GM12878 (cell line): ENCODE measurements around the gene TDRD5. TPM values are rescaled to one million over a fixed set of nuclear protein-coding genes. Genes with fewer than 3 reads are reported as not detected.

Source experiments
- ATAC-seq: fragments of 200-7000 bp; cut with Tn5 transposase; 3 replicates; pipeline ENCODE4 v1.9.1; 2020; ENCODE audit warnings: mild to moderate bottlenecking, moderate library complexity
- BruUV-seq: library from RNA; stranded (reverse); fragments of 400-500 nt; replicated peaks from 2 replicates; lab custom pipeline; 2021; lab: Mats Ljungman, UMichigan
- CTCF ChIA-PET: fragments of 300-600 bp; sonication (Branson Sonifier 250); formaldehyde crosslinking; extraction: SDS; loops from one replicate; lab custom pipeline; 2021; ENCODE audit warnings: inconsistent platforms; lab: Yijun Ruan, JAX
- POLR2A ChIA-PET: fragments of 350-600 bp; formaldehyde crosslinking; extraction: SDS; loops from one replicate; lab custom pipeline; 2021; ENCODE audit warnings: inconsistent platforms; lab: Charles Lee
- RAD21 ChIA-PET: fragments of 300-600 bp; sonication (Branson Sonifier 250); formaldehyde crosslinking; loops from one replicate; lab custom pipeline; 2023; ENCODE audit warnings: antibody characterized with exemption; ENCODE audit not compliant: unreplicated experiment; lab: Charles Lee
- SMC1A ChIA-PET: fragments of 300-600 bp; sonication (Branson Sonifier 250); formaldehyde crosslinking; loops from one replicate; lab custom pipeline; 2023; ENCODE audit not compliant: unreplicated experiment, uncharacterized antibody; lab: Charles Lee
- DNase-seq: peaks from one replicate; pipeline ENCODE4 v3.0.0-alpha.2; 2011; ENCODE audit warnings: low read depth, low spot score
- FAIRE-seq: peaks from 3 replicates; lab custom pipeline; 2011; peaks lifted over from hg19 to GRCh38; lab: Jason Lieb, UNC
- H2AFZ ChIP-seq: 2 replicates; pipeline ENCODE4 v1.6.0; 2011; ENCODE audit warnings: low read depth, low read length, control low read depth; ENCODE audit not compliant: control insufficient read depth
- H3K27ac ChIP-seq: 2 replicates; pipeline ENCODE4 v1.5.1; 2011; ENCODE audit warnings: control low read depth; ENCODE audit not compliant: control insufficient read depth, insufficient read depth
- H3K27me3 ChIP-seq, 2 experiments: replicated peaks in 1 of 2; 2 replicates each; pipeline versions ENCODE4 v1.6.0 to v1.6.1; 2011; ENCODE audit warnings: low read length in 1 of 2; ENCODE audit not compliant: control insufficient read depth in 2 of 2, insufficient read depth in 2 of 2
- H3K36me3 ChIP-seq, 2 experiments: 2 replicates each; pipeline ENCODE4 v1.5.1; 2011; ENCODE audit warnings: low read length in 1 of 2; ENCODE audit not compliant: control insufficient read depth in 2 of 2, insufficient read depth in 2 of 2
- H3K4me1 ChIP-seq: 2 replicates; pipeline ENCODE4 v1.6.1; 2011; ENCODE audit warnings: mild to moderate bottlenecking, low read length, moderate library complexity, mixed read lengths; ENCODE audit not compliant: control insufficient read depth, insufficient read depth
- H3K4me2 ChIP-seq: 2 replicates; pipeline ENCODE4 v1.6.0; 2011; ENCODE audit warnings: control low read depth; ENCODE audit not compliant: control insufficient read depth, insufficient read depth
- H3K4me3 ChIP-seq: fragments of 200-600 bp; sonication (generic); 2 replicates; pipeline ENCODE4 v1.5.1; 2016
- H3K79me2 ChIP-seq: 2 replicates; pipeline ENCODE4 v1.6.0; 2011; ENCODE audit warnings: low read length; ENCODE audit not compliant: control insufficient read depth, insufficient read depth
- H3K9ac ChIP-seq: 2 replicates; pipeline ENCODE4 v1.8.0; 2011; ENCODE audit warnings: low read length, control low read depth, mixed read lengths; ENCODE audit not compliant: control insufficient read depth, insufficient read depth
- H3K9me3 ChIP-seq: replicated peaks from 3 replicates; pipeline ENCODE4 v1.5.1; 2011; ENCODE audit warnings: mild to moderate bottlenecking, low read length; ENCODE audit not compliant: control insufficient read depth, insufficient read depth
- H4K20me1 ChIP-seq: 2 replicates; pipeline ENCODE4 v1.6.0; 2011; ENCODE audit not compliant: control insufficient read depth, insufficient read depth
- CBX5 ChIP-seq: sonication (generic); IDR thresholded peaks from 2 replicates; pipeline ENCODE4 v1.6.1; 2016; ENCODE audit warnings: low read depth, moderate library complexity, mild to moderate bottlenecking, inconsistent platforms
- E2F8 ChIP-seq: fragments of 450-650 bp; IDR thresholded peaks from 2 replicates; pipeline ENCODE4 v1.6.1; 2018; ENCODE audit warnings: mild to moderate bottlenecking, low read depth, moderate library complexity; ENCODE audit not compliant: partially characterized antibody
- JUND ChIP-seq: IDR thresholded peaks from 2 replicates; pipeline ENCODE4 v1.6.1; 2012; ENCODE audit warnings: low read depth, mild to moderate bottlenecking, low read length, improper control_type of control experiment, moderate library complexity
- MTA2 ChIP-seq: fragments of 450-650 bp; IDR thresholded peaks from 2 replicates; pipeline ENCODE4 v1.6.1; 2016; ENCODE audit warnings: low read depth, mild to moderate bottlenecking, moderate library complexity
- RUNX3 ChIP-seq: IDR thresholded peaks from 2 replicates; pipeline ENCODE4 v1.6.1; 2012; ENCODE audit warnings: low read length, inconsistent platforms
- SREBF1 ChIP-seq: IDR thresholded peaks from 2 replicates; pipeline ENCODE4 v1.6.1; 2012; ENCODE audit warnings: mild to moderate bottlenecking, low read length
- ZNF24 ChIP-seq: fragments of 450-650 bp; IDR thresholded peaks from 2 replicates; pipeline ENCODE4 v1.6.1; 2017; ENCODE audit warnings: antibody characterized with exemption, mild to moderate bottlenecking
- WGBS: methylation state at CpG from one replicate; pipeline ENCODE4 v1.1.6; 2016; ENCODE audit warnings: low lambda C conversion rate; ENCODE audit not compliant: insufficient replicate concordance, insufficient coverage; ENCODE audit errors: missing lambda C conversion rate; 5-methylcytosine and 5-hydroxymethylcytosine counted together
- in situ Hi-C: fragments of 300-500 bp; cut with MboI; formaldehyde crosslinking; loops from 9 replicates; pipeline ENCODE4 v1.14.3; 2018; ENCODE audit warnings: mixed read lengths
- intact Hi-C: fragments of 100-400 bp; cut with micrococcal nuclease; formaldehyde crosslinking; loops from one replicate; pipeline ENCODE4 v1.14.2; 2022; ENCODE audit not compliant: unreplicated experiment
- polyA plus RNA-seq, 11 experiments: library from polyadenylated mRNA; depleted of rRNA in 4 of 11; unstranded in 6 of 11; stranded (reverse) in 5 of 11; fragments of >200 nt; fragmentation: Nextera tagmentation in 4 of 11; fragmentation: Illumina TruSeq in 1 of 11; extraction: Ambion mirVana in 4 of 11; extraction: Trizol in 1 of 11; gene quantifications; 1 replicate in 1 of 11; 2 replicates in 10 of 11; pipeline versions ENCODE4 v1.2.1 to v1.2.3, GENCODE V29; 2011 to 2016; ENCODE audit warnings: inconsistent platforms in 2 of 11, missing spikeins in 2 of 11, low read depth in 1 of 11
- total RNA-seq, 4 experiments: library from RNA; depleted of rRNA in 3 of 4; stranded (reverse); fragments of >200 nt in 3 of 4; fragmentation: Illumina TruSeq in 1 of 4; extraction: Trizol in 1 of 4; gene quantifications; 2 replicates each; pipeline versions ENCODE4 v1.2.1 to v1.2.3, GENCODE V29; 2013 to 2021
- TF ChIP-seq, protein P1 (sequence below): fragments of 450-650 bp; IDR thresholded peaks from 2 replicates; pipeline ENCODE4 v1.6.1; 2016; ENCODE audit warnings: mild to moderate bottlenecking
- TF ChIP-seq, protein P2 (sequence below): fragments of 450-650 bp; IDR thresholded peaks from 2 replicates; pipeline ENCODE4 v1.6.1; 2018; ENCODE audit warnings: borderline replicate concordance, mild to moderate bottlenecking; ENCODE audit not compliant: partially characterized antibody
- TF ChIP-seq, protein P3 (sequence below): IDR thresholded peaks from 2 replicates; pipeline ENCODE4 v1.6.1; 2012; ENCODE audit warnings: mild to moderate bottlenecking, low read depth, low read length
- TF ChIP-seq, protein P4 (sequence below): IDR thresholded peaks from 2 replicates; pipeline ENCODE4 v1.6.1; 2011; ENCODE audit warnings: low read depth, mild to moderate bottlenecking, low read length, moderate library complexity, borderline replicate concordance; ENCODE audit errors: extremely low read depth

The TDRD5 gene
- total and polyA plus RNA-seq, 10 of the 15 experiments (the other 5 are each of a cell fraction or from before 2014, with no cell fraction given) = 0.01 TPM; not detected in 9

GRCh38 chr1:179601093-179601492 is 9.5 kb downstream of the TDRD5 start:
- H3K27me3 ChIP-seq = no peaks in the 10 kb centered on the region
- WGBS = 73% methylated on average over 1 of the region's 1 CpG
- H4K20me1 ChIP-seq = no peaks in the 10 kb centered on the region
- RAD21 ChIA-PET = no interaction called here
- no peak overlapping the region for H2AFZ ChIP-seq
- no peak overlapping the region for H3K27ac ChIP-seq
- no peak for TF ChIP-seq CBX5
- no peak for TF ChIP-seq E2F8
- no peak for TF ChIP-seq RUNX3
- TF ChIP-seq, protein P1, sequence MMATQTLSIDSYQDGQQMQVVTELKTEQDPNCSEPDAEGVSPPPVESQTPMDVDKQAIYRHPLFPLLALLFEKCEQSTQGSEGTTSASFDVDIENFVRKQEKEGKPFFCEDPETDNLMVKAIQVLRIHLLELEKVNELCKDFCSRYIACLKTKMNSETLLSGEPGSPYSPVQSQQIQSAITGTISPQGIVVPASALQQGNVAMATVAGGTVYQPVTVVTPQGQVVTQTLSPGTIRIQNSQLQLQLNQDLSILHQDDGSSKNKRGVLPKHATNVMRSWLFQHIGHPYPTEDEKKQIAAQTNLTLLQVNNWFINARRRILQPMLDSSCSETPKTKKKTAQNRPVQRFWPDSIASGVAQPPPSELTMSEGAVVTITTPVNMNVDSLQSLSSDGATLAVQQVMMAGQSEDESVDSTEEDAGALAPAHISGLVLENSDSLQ = no peak
- TF ChIP-seq, protein P2, sequence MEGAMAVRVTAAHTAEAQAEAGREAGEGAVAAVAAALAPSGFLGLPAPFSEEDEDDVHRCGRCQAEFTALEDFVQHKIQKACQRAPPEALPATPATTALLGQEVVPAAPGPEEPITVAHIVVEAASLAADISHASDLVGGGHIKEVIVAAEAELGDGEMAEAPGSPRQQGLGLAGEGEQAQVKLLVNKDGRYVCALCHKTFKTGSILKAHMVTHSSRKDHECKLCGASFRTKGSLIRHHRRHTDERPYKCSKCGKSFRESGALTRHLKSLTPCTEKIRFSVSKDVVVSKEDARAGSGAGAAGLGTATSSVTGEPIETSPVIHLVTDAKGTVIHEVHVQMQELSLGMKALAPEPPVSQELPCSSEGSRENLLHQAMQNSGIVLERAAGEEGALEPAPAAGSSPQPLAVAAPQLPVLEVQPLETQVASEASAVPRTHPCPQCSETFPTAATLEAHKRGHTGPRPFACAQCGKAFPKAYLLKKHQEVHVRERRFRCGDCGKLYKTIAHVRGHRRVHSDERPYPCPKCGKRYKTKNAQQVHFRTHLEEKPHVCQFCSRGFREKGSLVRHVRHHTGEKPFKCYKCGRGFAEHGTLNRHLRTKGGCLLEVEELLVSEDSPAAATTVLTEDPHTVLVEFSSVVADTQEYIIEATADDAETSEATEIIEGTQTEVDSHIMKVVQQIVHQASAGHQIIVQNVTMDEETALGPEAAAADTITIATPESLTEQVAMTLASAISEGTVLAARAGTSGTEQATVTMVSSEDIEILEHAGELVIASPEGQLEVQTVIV = no peak
- TF ChIP-seq MTA2 = no peak
- TF ChIP-seq, protein P3, sequence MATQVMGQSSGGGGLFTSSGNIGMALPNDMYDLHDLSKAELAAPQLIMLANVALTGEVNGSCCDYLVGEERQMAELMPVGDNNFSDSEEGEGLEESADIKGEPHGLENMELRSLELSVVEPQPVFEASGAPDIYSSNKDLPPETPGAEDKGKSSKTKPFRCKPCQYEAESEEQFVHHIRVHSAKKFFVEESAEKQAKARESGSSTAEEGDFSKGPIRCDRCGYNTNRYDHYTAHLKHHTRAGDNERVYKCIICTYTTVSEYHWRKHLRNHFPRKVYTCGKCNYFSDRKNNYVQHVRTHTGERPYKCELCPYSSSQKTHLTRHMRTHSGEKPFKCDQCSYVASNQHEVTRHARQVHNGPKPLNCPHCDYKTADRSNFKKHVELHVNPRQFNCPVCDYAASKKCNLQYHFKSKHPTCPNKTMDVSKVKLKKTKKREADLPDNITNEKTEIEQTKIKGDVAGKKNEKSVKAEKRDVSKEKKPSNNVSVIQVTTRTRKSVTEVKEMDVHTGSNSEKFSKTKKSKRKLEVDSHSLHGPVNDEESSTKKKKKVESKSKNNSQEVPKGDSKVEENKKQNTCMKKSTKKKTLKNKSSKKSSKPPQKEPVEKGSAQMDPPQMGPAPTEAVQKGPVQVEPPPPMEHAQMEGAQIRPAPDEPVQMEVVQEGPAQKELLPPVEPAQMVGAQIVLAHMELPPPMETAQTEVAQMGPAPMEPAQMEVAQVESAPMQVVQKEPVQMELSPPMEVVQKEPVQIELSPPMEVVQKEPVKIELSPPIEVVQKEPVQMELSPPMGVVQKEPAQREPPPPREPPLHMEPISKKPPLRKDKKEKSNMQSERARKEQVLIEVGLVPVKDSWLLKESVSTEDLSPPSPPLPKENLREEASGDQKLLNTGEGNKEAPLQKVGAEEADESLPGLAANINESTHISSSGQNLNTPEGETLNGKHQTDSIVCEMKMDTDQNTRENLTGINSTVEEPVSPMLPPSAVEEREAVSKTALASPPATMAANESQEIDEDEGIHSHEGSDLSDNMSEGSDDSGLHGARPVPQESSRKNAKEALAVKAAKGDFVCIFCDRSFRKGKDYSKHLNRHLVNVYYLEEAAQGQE = no peak
- TF ChIP-seq SREBF1 = no peak
- TF ChIP-seq ZNF24 = no peak
- no peak for TF ChIP-seq JUND
- TF ChIP-seq, protein P4, sequence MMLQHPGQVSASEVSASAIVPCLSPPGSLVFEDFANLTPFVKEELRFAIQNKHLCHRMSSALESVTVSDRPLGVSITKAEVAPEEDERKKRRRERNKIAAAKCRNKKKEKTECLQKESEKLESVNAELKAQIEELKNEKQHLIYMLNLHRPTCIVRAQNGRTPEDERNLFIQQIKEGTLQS = no peak
- TF ChIP-seq, all 136 proteins: peak for 0
- CTCF ChIA-PET = interaction anchor here (0.6 kb wide), 1 partner anchor 783 kb away, joined by 4 read pairs; no protein-coding TSS in a partner anchor
- intact Hi-C loops (no loop called here), in situ Hi-C loops (no loop called here)
- DNase-seq (no peak), FAIRE-seq (no peak), ATAC-seq (no peak)
- Histone ChIP-seq H3K9ac (no peak overlapping the region), H3K4me2 (no peak overlapping the region), H3K4me3 (no peak overlapping the region), H3K79me2 (no peaks in the 10 kb centered on the region), H3K36me3 (no peaks in the 10 kb centered on the region), H3K9me3 (no peaks in the 10 kb centered on the region), H3K4me1 (no peaks in the 10 kb centered on the region)
- no TSS peak for BruUV-seq
- POLR2A ChIA-PET = no interaction called here
- SMC1A ChIA-PET = no interaction called here
